ENCODE measurements around the gene LCLAT1.
"Not testable (repeated sequence)": the region's sequence is repeated elsewhere in the genome, so short reads cannot be mapped to it uniquely, and the experiment has no call there.

GRCh38 chr2:30614227-30614626 lies 167.2 kb downstream of the LCLAT1 start:
- TF ChIP-seq CTCF (IDR thresholded peaks at IDR 0.05); EZH2 (IDR thresholded peaks at IDR 0.05; ENCODE audit: borderline replicate concordance, insufficient read depth, low read depth, low read length, poor library complexity, severe bottlenecking): not testable (repeated sequence)

Measured in B cell (primary cell).